Measurements from ENCODE around the gene C12orf56. TPM values are rescaled to one million over a fixed set of nuclear protein-coding genes. Genes with fewer than 3 reads are reported as not detected.

The C12orf56 gene
- total and polyA plus RNA-seq, 2 donors (not counting 3 experiments of a cell fraction or from before 2014, with no cell fraction given), result 0.06 TPM; not detected in 1

GRCh38 chr12:64325055-64325454, 65.5 kb downstream of the C12orf56 start:
- intact Hi-C loops (cut with micrococcal nuclease) (no loop called here), dilution Hi-C loops (cut with MboI; ENCODE audit: extremely low pct_ligation_motif_present, low sequenced_read_pairs) (no loop called here)
- no peak overlapping the region for H3K4me2 ChIP-seq (ENCODE audit: insufficient read depth, low read length)
- no peaks in the 10 kb centered on the region for H3K9me3 ChIP-seq (replicated peaks; ENCODE audit: control insufficient read depth, insufficient read depth, low read length)
- BruUV-seq (replicated peaks), result no TSS peak
- POLR2A ChIA-PET, result no interaction called here
- no peaks in the 10 kb centered on the region for H3K79me2 ChIP-seq (ENCODE audit: control insufficient read depth, insufficient read depth, low read length)
- no peak for TF ChIP-seq CTCF (IDR thresholded peaks at IDR 0.05; ENCODE audit: extremely low read depth in 1 of 2, insufficient read depth in 1 of 2, low read depth in 1 of 2, low read length in 2 of 2)
- TF ChIP-seq POLR2A (IDR thresholded peaks at IDR 0.05; ENCODE audit: low read depth, low read length), result no peak
- TF ChIP-seq GATA2 (IDR thresholded peaks at IDR 0.05; ENCODE audit: insufficient read depth, insufficient read length, low read depth, low read length), result no peak
- TF ChIP-seq FOS (IDR thresholded peaks at IDR 0.05; ENCODE audit: borderline replicate concordance, insufficient read depth, low read length), result no peak
- no peak for TF ChIP-seq JUN (IDR thresholded peaks at IDR 0.05; ENCODE audit: borderline replicate concordance, insufficient read depth, insufficient read length, low read depth)
- no peak for TF ChIP-seq POLR2AphosphoS5 (IDR thresholded peaks at IDR 0.05; ENCODE audit: insufficient read depth, low read depth, low read length)
- no peak for TF ChIP-seq MYC (IDR thresholded peaks at IDR 0.05; ENCODE audit: low read depth, low read length)
- TF ChIP-seq EZH2 (IDR thresholded peaks at IDR 0.05; ENCODE audit: borderline replicate concordance, low read depth, low read length, severe bottlenecking), result no peak
- no peak for TF ChIP-seq MAX (IDR thresholded peaks at IDR 0.05; ENCODE audit: insufficient read depth, insufficient read length)
- no peaks in the 10 kb centered on the region for H3K4me1 ChIP-seq (ENCODE audit: control insufficient read depth, extremely low read depth, insufficient read depth, low read length)
- peaks cover 4 to 8% of the 10 kb centered on the region in 2 experiments for H3K27me3 ChIP-seq (ENCODE audit: control insufficient read depth in 2 of 2, insufficient read depth in 2 of 2, low read length in 2 of 2)
- CTCF ChIA-PET, result interaction anchor here (0.7 kb wide), 1 partner anchor 432 kb away, joined by 3 read pairs; no protein-coding TSS in a partner anchor
- no peak overlapping the region for H2AFZ ChIP-seq (ENCODE audit: low read depth, low read length)
- no peaks in the 10 kb centered on the region for H3K36me3 ChIP-seq (ENCODE audit: control insufficient read depth in 2 of 2, extremely low read depth in 1 of 2, insufficient read depth in 2 of 2, low read length in 2 of 2)
- H4K20me1 ChIP-seq (replicated peaks; ENCODE audit: control insufficient read depth, extremely low read depth, insufficient read depth, low read length), result no peaks in the 10 kb centered on the region
- DNase-seq (ENCODE audit: low read depth, low spot score) (no peak), FAIRE-seq (no peak)
- H3K27ac ChIP-seq (ENCODE audit: insufficient read depth, low read depth, low read length), result no peak overlapping the region
- no peak overlapping the region for H3K4me3 ChIP-seq (replicated peaks in 1 of 3; ENCODE audit: insufficient read depth in 1 of 3, low read depth in 1 of 3, low read length in 3 of 3)
- no peaks in the 10 kb centered on the region for H3K9me1 ChIP-seq (replicated peaks; ENCODE audit: control insufficient read depth, extremely low read depth, insufficient read depth, low read length)
- H3K9ac ChIP-seq (replicated peaks; ENCODE audit: extremely low read depth, insufficient read depth, low read length), result no peak overlapping the region
